ENCODE data around the gene ARSA.
"Not testable (repeated sequence)": the region's sequence is repeated elsewhere in the genome, so short reads cannot be mapped to it uniquely, and the experiment has no call there.

The ARSA gene
- 40.8 to 41.5 reads per million in 2 donors for total RNA-seq

GRCh38 chr22:50627642-50628542, at the start of gene ARSA:
Gene ARSA (minus strand): TSS chr22:50628152. CDS start chr22:50627779, 373 bp downstream.
- peak; percentile 67 for DNase-seq

- no peak for DNase-seq
Observed at GRCh38 chr22:50676661-50677492, 48.9 kb upstream of the ARSA start.

- DNase-seq: no peak
Observed at GRCh38 chr22:50676180-50676636, 48.3 kb upstream of the ARSA start.

GRCh38 chr22:50675553-50676179, 47.7 kb upstream of the ARSA start:
- no peak for DNase-seq

GRCh38 chr22:50674606-50675552, 46.9 kb upstream of the ARSA start:
- no peak for DNase-seq

- no peak for DNase-seq
Observed at GRCh38 chr22:50674130-50674500, 46.2 kb upstream of the ARSA start.

- DNase-seq: no peak
Observed at GRCh38 chr22:50673231-50674129, 45.5 kb upstream of the ARSA start.

GRCh38 chr22:50672471-50673230, 44.7 kb upstream of the ARSA start, which contains the start of gene SHANK3:
Gene SHANK3 (plus strand): TSS chr22:50672823.
- no peak for DNase-seq

- no peak for DNase-seq
Observed at GRCh38 chr22:50672041-50672440, 44.1 kb upstream of the ARSA start.

- no peak for DNase-seq
Observed at GRCh38 chr22:50671641-50672040, 43.7 kb upstream of the ARSA start.

GRCh38 chr22:50670914-50671538, 43.1 kb upstream of the ARSA start:
- DNase-seq: no peak

GRCh38 chr22:50670513-50670912, 42.6 kb upstream of the ARSA start:
- no peak for DNase-seq

GRCh38 chr22:50665738-50666137, 37.8 kb upstream of the ARSA start:
- DNase-seq: no peak

GRCh38 chr22:50665212-50665611, 37.3 kb upstream of the ARSA start:
- DNase-seq: no peak

GRCh38 chr22:50660306-50660705, 32.4 kb upstream of the ARSA start:
- DNase-seq: no peak

GRCh38 chr22:50659711-50660110, 31.8 kb upstream of the ARSA start:
- not testable (repeated sequence) for DNase-seq

- no peak for DNase-seq
Observed at GRCh38 chr22:50657925-50658324, 30.0 kb upstream of the ARSA start.

GRCh38 chr22:50656122-50657070, 28.4 kb upstream of the ARSA start:
- no peak for DNase-seq
